H9 (cell line): Measurements from ENCODE around the gene DNAJC30. TPM values are rescaled to one million over a fixed set of nuclear protein-coding genes. Genes with fewer than 3 reads are reported as not detected.

Experiments
- DNase-seq: peaks from one replicate; pipeline ENCODE4 v3.0.0-alpha.2; 2017
- H2AFZ ChIP-seq: one replicate; pipeline ENCODE4 v1.6.1; 2013; ENCODE audit warnings: mild to moderate bottlenecking, low read length, control low read depth, moderate library complexity
- H2AK5ac ChIP-seq: 2 replicates; pipeline ENCODE4 v1.6.1; 2013; ENCODE audit warnings: low read length, control low read depth, mixed read lengths; ENCODE audit not compliant: insufficient read length
- H2BK120ac ChIP-seq: one replicate; pipeline ENCODE4 v1.6.1; 2013; ENCODE audit warnings: low read depth, mild to moderate bottlenecking, low read length, control low read depth, inconsistent platforms; ENCODE audit not compliant: poor library complexity, severe bottlenecking
- H2BK12ac ChIP-seq: 2 replicates; pipeline ENCODE4 v1.6.1; 2013; ENCODE audit warnings: low read length, control low read depth, mixed read lengths, low read depth; ENCODE audit not compliant: insufficient read length
- H2BK15ac ChIP-seq: 2 replicates; pipeline ENCODE4 v1.6.1; 2013; ENCODE audit warnings: low read depth, low read length, control low read depth
- H2BK20ac ChIP-seq: one replicate; pipeline ENCODE4 v1.6.1; 2013; ENCODE audit warnings: low read depth, mild to moderate bottlenecking, low read length, control low read depth, inconsistent platforms; ENCODE audit not compliant: poor library complexity, severe bottlenecking
- H2BK5ac ChIP-seq: 2 replicates; pipeline ENCODE4 v1.6.1; 2013; ENCODE audit warnings: low read length, control low read depth, mixed read lengths; ENCODE audit not compliant: insufficient read length
- H3K14ac ChIP-seq: 2 replicates; pipeline ENCODE4 v1.6.1; 2013; ENCODE audit warnings: low read length, control low read depth; ENCODE audit not compliant: insufficient read depth
- H3K18ac ChIP-seq: 2 replicates; pipeline ENCODE4 v1.6.1; 2013; ENCODE audit warnings: low read depth, mild to moderate bottlenecking, mixed read lengths, low read length, control low read depth; ENCODE audit not compliant: insufficient read length
- H3K23ac ChIP-seq: 2 replicates; pipeline ENCODE4 v1.6.1; 2013; ENCODE audit warnings: low read length, control low read depth, mixed read lengths, low read depth; ENCODE audit not compliant: insufficient read length
- H3K23me2 ChIP-seq: 2 replicates; pipeline ENCODE4 v1.6.1; 2013; ENCODE audit warnings: low read depth, mild to moderate bottlenecking, mixed read lengths, low read length, control low read depth; ENCODE audit not compliant: insufficient read length, poor library complexity, severe bottlenecking
- H3K27ac ChIP-seq: 2 replicates; pipeline ENCODE4 v1.5.1; 2013; ENCODE audit warnings: low read length, control low read depth, mixed read lengths, low read depth; ENCODE audit not compliant: insufficient read length
- H3K27me3 ChIP-seq: 2 replicates; pipeline ENCODE4 v1.6.1; 2013; ENCODE audit warnings: low read length, control low read depth, inconsistent platforms; ENCODE audit not compliant: insufficient read depth
- H3K4ac ChIP-seq: 2 replicates; pipeline ENCODE4 v1.6.1; 2013; ENCODE audit warnings: low read depth, mild to moderate bottlenecking, control low read depth, inconsistent platforms, low read length, moderate library complexity
- H3K4me1 ChIP-seq: 2 replicates; pipeline ENCODE4 v1.6.1; 2013; ENCODE audit warnings: low read length, control low read depth, inconsistent platforms; ENCODE audit not compliant: insufficient read depth
- H3K4me2 ChIP-seq: 2 replicates; pipeline ENCODE4 v1.6.1; 2013; ENCODE audit warnings: low read length, control low read depth, mixed read lengths; ENCODE audit not compliant: insufficient read length, insufficient read depth
- H3K56ac ChIP-seq: 2 replicates; pipeline ENCODE4 v1.6.1; 2013; ENCODE audit warnings: low read depth, mild to moderate bottlenecking, mixed read lengths, low read length, control low read depth; ENCODE audit not compliant: insufficient read length
- H3K79me1 ChIP-seq: 2 replicates; pipeline ENCODE4 v1.6.1; 2013; ENCODE audit warnings: low read depth, mild to moderate bottlenecking, moderate library complexity, low read length, control low read depth, inconsistent platforms; ENCODE audit not compliant: insufficient read depth, poor library complexity, severe bottlenecking
- H3K79me2 ChIP-seq: 2 replicates; pipeline ENCODE4 v1.6.1; 2013; ENCODE audit warnings: low read length, control low read depth, inconsistent platforms; ENCODE audit not compliant: insufficient read depth
- H3K9ac ChIP-seq: 2 replicates; pipeline ENCODE4 v1.6.1; 2013; ENCODE audit warnings: low read length, control low read depth, mixed read lengths; ENCODE audit not compliant: insufficient read length; ENCODE audit errors: extremely low read depth
- H3K9me3 ChIP-seq: one replicate; pipeline ENCODE4 v1.6.1; 2013; ENCODE audit warnings: low read depth, low read length, inconsistent platforms; ENCODE audit not compliant: control insufficient read depth
- H3T11ph ChIP-seq: one replicate; pipeline ENCODE4 v1.6.1; 2013; ENCODE audit warnings: mild to moderate bottlenecking, low read length, control low read depth, inconsistent platforms
- H4K20me1 ChIP-seq: one replicate; pipeline ENCODE4 v1.6.1; 2013; ENCODE audit not compliant: control insufficient read depth, insufficient read length, insufficient read depth
- H4K5ac ChIP-seq: 2 replicates; pipeline ENCODE4 v1.6.1; 2013; ENCODE audit warnings: low read depth, mild to moderate bottlenecking, mixed read lengths, low read length, control low read depth; ENCODE audit not compliant: insufficient read length
- H4K8ac ChIP-seq: replicated peaks from 2 replicates; pipeline ENCODE4 v1.6.1; 2013; ENCODE audit warnings: low read length, control low read depth, mixed read lengths, low read depth; ENCODE audit not compliant: insufficient read length
- H4K91ac ChIP-seq: 2 replicates; pipeline ENCODE4 v1.6.1; 2013; ENCODE audit warnings: low read depth, mild to moderate bottlenecking, moderate library complexity, mixed read lengths, low read length, control low read depth; ENCODE audit not compliant: insufficient read length
- H3K27ac Mint-ChIP-seq, 3 experiments: 2 replicates in 2 of 3; 3 replicates in 1 of 3; pipeline ENCODE4 v1.8.0; 2020 to 2021; ENCODE audit warnings: mixed read lengths in 3 of 3, mild to moderate bottlenecking in 1 of 3, moderate library complexity in 1 of 3
- H3K27me3 Mint-ChIP-seq: 2 replicates; pipeline ENCODE4 v1.8.0; 2021; ENCODE audit warnings: low read depth, mild to moderate bottlenecking, moderate library complexity, mixed read lengths
- H3K36me3 Mint-ChIP-seq, 3 experiments: 2 replicates in 2 of 3; 3 replicates in 1 of 3; pipeline ENCODE4 v1.8.0; 2020 to 2021; ENCODE audit warnings: low read depth in 3 of 3, mixed read lengths in 3 of 3; ENCODE audit not compliant: insufficient read depth in 1 of 3
- H3K4me1 Mint-ChIP-seq, 2 experiments: 2 replicates each; pipeline ENCODE4 v1.8.0; 2020; ENCODE audit warnings: mixed read lengths in 2 of 2
- H3K4me3 Mint-ChIP-seq, 2 experiments: 2 replicates in 1 of 2; 3 replicates in 1 of 2; pipeline ENCODE4 v1.8.0; 2020 to 2021; ENCODE audit warnings: mild to moderate bottlenecking in 2 of 2, mixed read lengths in 2 of 2, moderate library complexity in 1 of 2
- H3K9me3 Mint-ChIP-seq, 2 experiments: 2 replicates in 1 of 2; 3 replicates in 1 of 2; pipeline ENCODE4 v1.8.0; 2020; ENCODE audit warnings: mild to moderate bottlenecking in 2 of 2, mixed read lengths in 2 of 2, moderate library complexity in 1 of 2
- CTCF ChIP-seq: fragments of 200-600 bp; sonication (generic); conservative IDR thresholded peaks from 3 replicates; pipeline ENCODE4 v1.8.0; 2021; ENCODE audit warnings: antibody characterized with exemption, mild to moderate bottlenecking
- WGBS: extraction: QIAGEN DNeasy Blood & Tissue Kit; methylation state at CpG from one replicate; pipeline ENCODE4 v1.1.7; 2013; ENCODE audit warnings: missing lambda C conversion rate, low lambda C conversion rate, mixed read lengths; ENCODE audit not compliant: insufficient read length; ENCODE audit errors: extremely low coverage; 5-methylcytosine and 5-hydroxymethylcytosine counted together
- total RNA-seq: library from RNA; stranded (reverse); gene quantifications from 2 replicates; pipeline ENCODE4 v1.2.1, GENCODE V29; 2021

The DNAJC30 gene
- total RNA-seq, 1 experiment from 2014 or later = 8.1 TPM

DNA sequence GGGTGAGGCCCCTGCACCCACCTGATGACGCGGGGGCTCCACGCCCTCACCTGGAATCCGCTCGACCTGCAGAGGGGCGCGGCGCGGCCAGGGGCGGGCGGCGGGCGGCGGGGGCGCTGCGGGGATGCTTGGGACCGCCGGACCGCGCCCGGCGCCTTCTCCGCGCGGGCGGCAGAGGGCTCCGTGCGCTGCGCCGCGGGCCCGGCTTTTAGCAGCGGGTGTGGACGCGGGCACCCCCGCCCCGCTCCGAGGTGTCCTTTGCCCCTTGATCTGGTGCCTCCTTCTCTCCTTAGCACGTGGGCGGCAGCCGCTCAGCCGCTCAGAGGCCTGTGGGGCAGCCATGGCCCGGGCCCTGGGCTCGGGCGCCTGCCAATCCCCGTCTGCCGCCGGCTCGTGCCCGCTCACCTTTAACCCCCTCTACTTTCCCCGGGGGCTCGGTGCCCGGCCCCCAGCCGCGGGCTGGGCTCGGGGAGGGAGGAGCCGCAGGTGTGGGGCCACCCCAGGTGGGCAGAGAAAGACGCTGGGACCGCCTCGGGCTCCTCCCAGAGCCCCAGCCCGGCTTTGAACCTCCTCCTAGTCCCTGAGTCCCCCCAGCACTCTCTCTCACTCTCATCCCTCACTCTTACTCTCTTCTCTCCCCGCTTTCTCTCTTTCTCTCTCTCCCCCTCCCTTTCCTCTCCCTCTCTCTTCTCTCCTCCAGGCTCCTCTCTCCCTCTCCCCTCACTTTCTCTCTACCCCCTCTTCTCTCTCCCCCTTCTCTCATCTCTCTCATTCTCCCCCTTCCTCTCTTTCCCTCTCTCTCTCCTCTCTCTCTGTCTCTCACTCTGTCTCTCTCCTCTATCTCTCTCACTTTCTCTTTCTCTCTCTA, 35.3 kb downstream of the DNAJC30 start:
- Mint-ChIP-seq H3K9me3 (no peaks in the 10 kb centered on the region; a peak in 2 of 5 replicates), H3K27me3 (peaks cover 88% of the 10 kb centered on the region), H3K36me3 (peaks cover 0 to 1% (median 0%) of the 10 kb centered on the region in 3 experiments; a peak in 2 of 7 replicates), H3K4me3 (peak overlapping the region; percentile 58 to 85), H3K27ac (no peak overlapping the region), H3K4me1 (peaks cover 9 to 32% of the 10 kb centered on the region in 2 experiments)
- H3K9me3 ChIP-seq = no peaks in the 10 kb centered on the region
- no peak for DNase-seq
- WGBS = no CpG with 5 or more reads among the region's 62 CpGs
- no peak overlapping the region for H2BK12ac ChIP-seq
- no peaks in the 10 kb centered on the region for H3K79me2 ChIP-seq
- H3K18ac ChIP-seq = peak overlapping the region; percentile 33
- peak overlapping the region; percentile 14 for H3K9ac ChIP-seq
- peak overlapping the region; percentile 67 for H3K4me2 ChIP-seq
- H3K79me1 ChIP-seq = no peaks in the 10 kb centered on the region
- 0 out of 2 replicates have a peak overlapping the region, but pooled peaks have one; percentile 8 for H3K14ac ChIP-seq
- no peaks in the 10 kb centered on the region for H4K20me1 ChIP-seq
- H3K27ac ChIP-seq = no peak overlapping the region
- no peak overlapping the region for H3K4ac ChIP-seq
- no peak for TF ChIP-seq CTCF
- peaks cover 4% of the 10 kb centered on the region; the same call in 1 of the 2 replicates for H3K27me3 ChIP-seq
- no peak overlapping the region for H4K8ac ChIP-seq
- H3K56ac ChIP-seq = no peak overlapping the region
- H2BK5ac ChIP-seq = no peak overlapping the region
- H2AFZ ChIP-seq = no peak overlapping the region
- no peak overlapping the region for H4K91ac ChIP-seq
- no peak overlapping the region for H2AK5ac ChIP-seq
- no peak overlapping the region for H3K23ac ChIP-seq
- H4K5ac ChIP-seq = no peak overlapping the region
- H3K23me2 ChIP-seq = peaks cover 8% of the 10 kb centered on the region
- 0 out of 2 replicates have a peak, but pooled peaks cover 3% of the 10 kb centered on the region for H3K4me1 ChIP-seq
- H2BK15ac ChIP-seq = no peak overlapping the region
- H2BK120ac ChIP-seq = peak overlapping the region; percentile 65
- H2BK20ac ChIP-seq = no peak overlapping the region
- no peak overlapping the region for H3T11ph ChIP-seq
